BLaER1 treated with 17β-estradiol and CSF1 and Interleukin-3, amounts not matched to agents 10 nM and 100 nM (cell line): ENCODE data around the gene COL23A1.

Experiments used
- H3K27ac ChIP-seq, 11 experiments: shearing (Covaris generic); formaldehyde crosslinking; 2 replicates each; pipeline ENCODE4 v1.8.1; 2022
- H3K27me3 ChIP-seq, 11 experiments: shearing (Covaris generic); formaldehyde crosslinking; 2 replicates each; pipeline ENCODE4 v1.8.1; 2022
- H3K36me3 ChIP-seq, 11 experiments: shearing (Covaris generic); formaldehyde crosslinking; 2 replicates each; pipeline ENCODE4 v1.8.1; 2022
- H3K4me1 ChIP-seq, 10 experiments: shearing (Covaris generic); formaldehyde crosslinking; 2 replicates each; pipeline ENCODE4 v1.8.1; 2022
- H3K4me2 ChIP-seq, 11 experiments: shearing (Covaris generic); formaldehyde crosslinking; 2 replicates each; pipeline ENCODE4 v1.8.1; 2022
- H3K4me3 ChIP-seq, 10 experiments: shearing (Covaris generic); formaldehyde crosslinking; 2 replicates each; pipeline ENCODE4 v1.8.1; 2022
- H3K9ac ChIP-seq, 11 experiments: shearing (Covaris generic); formaldehyde crosslinking; 2 replicates each; pipeline ENCODE4 v1.8.1; 2022
- H3K9me3 ChIP-seq, 11 experiments: shearing (Covaris generic); formaldehyde crosslinking; replicated peaks in 1 of 11; 2 replicates each; pipeline ENCODE4 v1.8.1; 2022
- H4K20me1 ChIP-seq, 11 experiments: shearing (Covaris generic); formaldehyde crosslinking; 2 replicates each; pipeline ENCODE4 v1.8.1; 2022
- Cebpa-rat ChIP-seq, 11 experiments: shearing (Covaris generic); IDR thresholded peaks; 2 replicates each; pipeline ENCODE4 v1.8.1; 2022

COL23A1 gene

GRCh38 chr5:178283520-178283919 lies 306.7 kb downstream of the COL23A1 start:
- peak overlapping the region in 7 of 11 experiments; percentile 79 to 96 (median 88); a peak in 11 of 22 replicates for H3K4me2 ChIP-seq
- H3K36me3 ChIP-seq: no peaks in the 10 kb centered on the region
- H3K27ac ChIP-seq: no peak overlapping the region
- peaks cover 0 to 9% (median 0%) of the 10 kb centered on the region in 11 experiments; a peak in 1 of 22 replicates for H4K20me1 ChIP-seq
- H3K4me1 ChIP-seq: peaks cover 55 to 84% (median 81%) of the 10 kb centered on the region in 10 experiments
- H3K27me3 ChIP-seq: peaks cover 0 to 49% (median 0%) of the 10 kb centered on the region in 11 experiments; a peak in 8 of 22 replicates
- peaks cover 0 to 11% (median 4%) of the 10 kb centered on the region in 11 experiments; a peak in 9 of 22 replicates for H3K9me3 ChIP-seq
- H3K4me3 ChIP-seq: no peak overlapping the region
- no peak overlapping the region for H3K9ac ChIP-seq
- TF ChIP-seq Cebpa-rat (IDR thresholded peaks at IDR 0.05): no peak

DNA sequence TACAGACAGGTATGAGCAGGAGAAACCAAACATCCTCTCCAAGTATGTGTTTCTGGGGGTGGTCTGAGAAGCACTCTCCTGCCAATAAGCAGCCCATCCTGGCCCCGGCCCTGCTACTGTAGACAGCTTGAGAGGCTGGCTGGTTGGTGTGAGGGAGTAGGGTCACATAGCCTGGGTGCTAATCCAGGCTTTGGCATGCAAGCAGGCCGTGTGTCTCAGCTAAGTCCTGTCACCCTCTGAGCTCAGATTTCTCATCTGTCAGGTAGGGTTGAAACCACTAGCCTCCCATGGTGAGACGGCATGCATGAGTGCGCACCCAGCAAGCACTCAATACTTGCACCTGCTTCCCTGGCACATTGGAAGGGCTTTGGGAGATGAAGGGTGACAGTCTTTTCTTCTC lies 307.8 kb downstream of the COL23A1 start:
- Histone ChIP-seq H3K4me3 (no peak overlapping the region), H3K9me3 (peaks cover 0 to 11% (median 4%) of the 10 kb centered on the region in 11 experiments; a peak in 9 of 22 replicates)

GRCh38 chr5:178281331-178281730 lies 308.9 kb downstream of the COL23A1 start:
- H3K4me2 ChIP-seq: peak overlapping the region; percentile 79 to 96 (median 88)
- no peak for TF ChIP-seq Cebpa-rat (IDR thresholded peaks at IDR 0.05)
- H3K27ac ChIP-seq: peak overlapping the region in 6 of 11 experiments; percentile 8 to 51 (median 20); a peak in 4 of 22 replicates
- H3K36me3 ChIP-seq: no peaks in the 10 kb centered on the region
- H3K9ac ChIP-seq: peak overlapping the region in 8 of 11 experiments; percentile 17 to 59 (median 34); a peak in 15 of 22 replicates
- H3K9me3 ChIP-seq: peaks cover 0 to 14% (median 4%) of the 10 kb centered on the region in 11 experiments; a peak in 9 of 22 replicates
- peaks cover 34 to 75% (median 69%) of the 10 kb centered on the region in 10 experiments for H3K4me1 ChIP-seq
- H4K20me1 ChIP-seq: 0 out of 22 replicates have a peak, but pooled peaks cover 0 to 9% (median 0%) of the 10 kb centered on the region in 11 experiments
- H3K27me3 ChIP-seq: peaks cover 0 to 36% (median 0%) of the 10 kb centered on the region in 11 experiments; a peak in 7 of 22 replicates
- peak overlapping the region in 4 of 10 experiments; percentile 8 to 49 (median 29); a peak in 4 of 20 replicates for H3K4me3 ChIP-seq

More for the DNA sequence above, 307.8 kb downstream of the COL23A1 start:
- Histone ChIP-seq H3K27me3 (peaks cover 0 to 46% (median 0%) of the 10 kb centered on the region in 11 experiments; a peak in 8 of 22 replicates), H3K4me2 (peak overlapping the region in 9 of 11 experiments; percentile 79 to 96 (median 88); a peak in 18 of 22 replicates), H4K20me1 (0 out of 22 replicates have a peak, but pooled peaks cover 0 to 9% (median 0%) of the 10 kb centered on the region in 11 experiments), H3K27ac (no peak overlapping the region), H3K9ac (0 out of 22 replicates have a peak overlapping the region, but pooled peaks of 1 of the 11 experiments have one; percentile 1), H3K4me1 (peaks cover 44 to 83% (median 77%) of the 10 kb centered on the region in 10 experiments), H3K36me3 (no peaks in the 10 kb centered on the region)
- no peak for TF ChIP-seq Cebpa-rat (IDR thresholded peaks at IDR 0.05)

DNA sequence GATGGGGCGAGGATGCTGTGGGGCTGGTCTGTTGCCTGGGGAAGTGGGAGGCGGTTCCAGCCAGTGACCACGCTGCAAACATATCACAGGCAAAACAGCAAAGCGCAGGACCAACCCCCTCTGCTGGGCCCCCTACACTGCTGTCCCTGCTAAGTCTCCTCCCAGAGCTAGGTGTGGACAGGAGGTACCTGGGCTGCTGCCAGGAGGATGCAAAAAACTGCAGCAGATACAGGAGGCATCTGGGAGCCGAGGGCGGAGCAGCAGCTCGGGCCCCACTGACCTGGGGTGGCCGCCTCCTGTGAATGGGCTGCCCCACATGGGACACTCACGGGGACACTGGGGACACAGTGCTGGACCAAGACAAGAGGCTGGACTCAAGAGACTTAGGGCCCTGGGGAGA lies 309.6 kb downstream of the COL23A1 start:
- peaks cover 0 to 33% (median 0%) of the 10 kb centered on the region in 11 experiments; a peak in 7 of 22 replicates for H3K27me3 ChIP-seq
- peaks cover 0 to 21% (median 11%) of the 10 kb centered on the region in 11 experiments; a peak in 13 of 22 replicates for H3K9me3 ChIP-seq
- TF ChIP-seq Cebpa-rat (IDR thresholded peaks at IDR 0.05): no peak
- H3K36me3 ChIP-seq: no peaks in the 10 kb centered on the region
- H3K27ac ChIP-seq: peak overlapping the region in 4 of 11 experiments; percentile 8 to 51 (median 24); a peak in 3 of 22 replicates
- peak overlapping the region in 6 of 10 experiments; percentile 14 to 50 (median 42); a peak in 7 of 20 replicates for H3K4me3 ChIP-seq
- H3K9ac ChIP-seq: peak overlapping the region in 7 of 11 experiments; percentile 17 to 59 (median 40); a peak in 8 of 22 replicates
- H3K4me1 ChIP-seq: peaks cover 28 to 75% (median 69%) of the 10 kb centered on the region in 10 experiments
- H3K4me2 ChIP-seq: peak overlapping the region; percentile 79 to 96 (median 88)
- H4K20me1 ChIP-seq: 0 out of 22 replicates have a peak, but pooled peaks cover 0 to 9% (median 0%) of the 10 kb centered on the region in 11 experiments

DNA sequence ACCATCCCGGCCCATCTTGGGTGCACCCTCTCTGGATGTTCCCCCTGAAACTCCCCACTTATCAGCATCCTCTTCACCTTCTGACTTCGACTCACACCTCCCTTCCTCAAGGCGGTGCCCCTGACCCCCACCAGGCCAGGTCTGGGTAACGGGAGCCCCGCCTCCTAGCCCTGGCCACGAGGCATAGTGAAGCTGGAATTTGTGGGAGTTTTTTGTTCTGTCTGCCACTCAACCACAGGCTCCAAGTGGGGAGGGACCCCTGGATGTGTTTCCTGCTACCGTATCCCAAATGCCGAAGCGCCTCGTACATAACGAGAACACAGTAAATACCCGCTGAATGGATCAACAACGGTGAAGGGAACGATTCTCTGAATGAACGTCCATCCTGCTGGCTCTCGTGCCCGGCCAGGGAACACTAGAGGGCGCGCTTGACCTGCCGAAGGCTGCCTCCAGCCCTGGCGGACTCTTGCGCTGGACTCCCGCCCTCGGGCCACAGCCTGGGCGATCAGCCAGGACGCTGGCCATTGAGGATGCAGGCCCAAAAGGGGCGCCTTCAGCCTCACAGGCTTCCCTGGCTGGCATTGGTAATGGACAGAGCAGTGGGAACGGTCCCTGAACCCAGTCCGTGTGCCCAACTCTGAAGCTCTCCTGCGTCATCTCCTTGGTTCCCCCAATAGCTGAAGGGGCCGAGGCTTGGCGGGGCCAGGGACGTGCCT lies 310.3 kb downstream of the COL23A1 start:
- no peak for TF ChIP-seq Cebpa-rat (IDR thresholded peaks at IDR 0.05)
- peak overlapping the region; percentile 79 to 96 (median 88) for H3K4me2 ChIP-seq
- H3K4me3 ChIP-seq: peak overlapping the region in 9 of 10 experiments; percentile 14 to 50 (median 43); a peak in 15 of 20 replicates
- peaks cover 0 to 22% (median 11%) of the 10 kb centered on the region in 11 experiments; a peak in 13 of 22 replicates for H3K9me3 ChIP-seq
- H3K9ac ChIP-seq: peak overlapping the region in 8 of 11 experiments; percentile 27 to 59 (median 38); a peak in 11 of 22 replicates
- H3K27me3 ChIP-seq: peaks cover 0 to 33% (median 0%) of the 10 kb centered on the region in 11 experiments; a peak in 7 of 22 replicates
- 0 out of 22 replicates have a peak, but pooled peaks cover 0 to 9% (median 0%) of the 10 kb centered on the region in 11 experiments for H4K20me1 ChIP-seq
- H3K36me3 ChIP-seq: no peaks in the 10 kb centered on the region
- H3K27ac ChIP-seq: 0 out of 22 replicates have a peak overlapping the region, but pooled peaks of 1 of the 11 experiments have one; percentile 1
- H3K4me1 ChIP-seq: peaks cover 33 to 75% (median 69%) of the 10 kb centered on the region in 10 experiments

GRCh38 chr5:178279026-178279722 lies 311.0 kb downstream of the COL23A1 start:
- peaks cover 0 to 21% (median 11%) of the 10 kb centered on the region in 11 experiments; a peak in 13 of 22 replicates for H3K9me3 ChIP-seq
- no peak overlapping the region; a peak in 1 of 22 replicates for H3K9ac ChIP-seq
- H3K36me3 ChIP-seq: no peaks in the 10 kb centered on the region
- 0 out of 22 replicates have a peak, but pooled peaks cover 0 to 9% (median 0%) of the 10 kb centered on the region in 11 experiments for H4K20me1 ChIP-seq
- no peak overlapping the region for H3K27ac ChIP-seq
- H3K4me3 ChIP-seq: no peak overlapping the region
- peaks cover 38 to 81% (median 75%) of the 10 kb centered on the region in 10 experiments for H3K4me1 ChIP-seq
- no peak for TF ChIP-seq Cebpa-rat (IDR thresholded peaks at IDR 0.05)
- H3K27me3 ChIP-seq: peaks cover 0 to 33% (median 0%) of the 10 kb centered on the region in 11 experiments; a peak in 7 of 22 replicates
- H3K4me2 ChIP-seq: peak overlapping the region; percentile 6 to 96 (median 88); a peak in 10 of 22 replicates

DNA sequence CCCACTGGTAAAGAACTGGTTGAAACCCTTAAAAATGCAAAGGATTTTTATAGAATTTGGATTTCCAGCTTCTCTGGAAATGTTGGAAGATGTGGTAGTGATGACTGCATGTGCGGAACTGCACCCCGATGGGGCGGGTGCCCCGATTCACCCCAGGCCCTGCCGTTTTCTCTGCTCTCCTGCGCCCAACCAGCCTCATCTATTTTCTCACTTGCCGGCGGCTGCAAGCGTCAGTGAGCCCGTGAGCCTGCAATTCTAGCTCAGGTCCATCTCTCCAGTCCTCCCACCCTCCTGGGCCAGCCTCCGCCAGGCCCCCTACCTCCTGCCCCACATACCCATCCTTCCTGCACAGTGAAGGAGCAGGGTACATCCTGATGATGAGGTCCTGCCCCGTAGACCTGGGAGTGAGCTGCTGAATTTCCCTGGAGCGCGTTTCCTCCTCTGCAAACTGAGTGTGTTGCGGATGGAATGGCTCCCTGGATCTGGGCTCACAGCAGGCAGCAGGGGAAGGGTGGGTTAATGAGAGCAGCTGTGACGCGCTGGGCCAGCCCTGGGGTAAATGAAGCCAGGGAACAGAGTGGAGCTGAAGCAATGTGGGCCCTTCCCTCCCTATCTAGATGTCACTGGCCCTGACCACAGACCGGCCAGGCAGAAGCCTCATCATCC lies 311.7 kb downstream of the COL23A1 start:
- Histone ChIP-seq H3K36me3 (no peaks in the 10 kb centered on the region), H3K4me1 (peaks cover 38 to 88% (median 76%) of the 10 kb centered on the region in 10 experiments), H3K4me3 (no peak overlapping the region), H3K9ac (no peak overlapping the region; a peak in 1 of 22 replicates), H3K9me3 (peaks cover 0 to 14% (median 8%) of the 10 kb centered on the region in 11 experiments; a peak in 12 of 22 replicates), H3K27ac (no peak overlapping the region), H3K27me3 (peaks cover 0 to 33% (median 0%) of the 10 kb centered on the region in 11 experiments; a peak in 7 of 22 replicates), H3K4me2 (peak overlapping the region in 6 of 11 experiments; percentile 25 to 88 (median 36); a peak in 8 of 22 replicates), H4K20me1 (0 out of 22 replicates have a peak, but pooled peaks cover 0 to 9% (median 0%) of the 10 kb centered on the region in 11 experiments)
- TF ChIP-seq Cebpa-rat (IDR thresholded peaks at IDR 0.05): no peak
